Activated CD8-positive, alpha-beta memory T cell treated with anti-CD3 and anti-CD28 coated beads for 24 hours (primary cell): ENCODE measurements around the gene ZNF619.
"Not testable (repeated sequence)": the region's sequence is repeated elsewhere in the genome, so short reads cannot be mapped to it uniquely, and the experiment has no call there.

ENCODE experiments used
- DNase-seq: peaks from one replicate; pipeline ENCODE4 v3.0.0-alpha.2; 2020

ZNF619 gene

GRCh38 chr3:40476478-40477470 lies at the start of gene ZNF619:
Gene ZNF619 (plus strand): TSS chr3:40477122. CDS start chr3:40477980, 858 bp downstream.
- peak; percentile 84 for DNase-seq

GRCh38 chr3:40432793-40433192 lies 44.1 kb upstream of the ZNF619 start:
- no peak for DNase-seq

- DNase-seq: no peak
These were observed 39.0 kb upstream of the ZNF619 start for GRCh38 chr3:40437889-40438288.

- no peak for DNase-seq
These were observed 31.9 kb upstream of the ZNF619 start for GRCh38 chr3:40445062-40445461.

DNA sequence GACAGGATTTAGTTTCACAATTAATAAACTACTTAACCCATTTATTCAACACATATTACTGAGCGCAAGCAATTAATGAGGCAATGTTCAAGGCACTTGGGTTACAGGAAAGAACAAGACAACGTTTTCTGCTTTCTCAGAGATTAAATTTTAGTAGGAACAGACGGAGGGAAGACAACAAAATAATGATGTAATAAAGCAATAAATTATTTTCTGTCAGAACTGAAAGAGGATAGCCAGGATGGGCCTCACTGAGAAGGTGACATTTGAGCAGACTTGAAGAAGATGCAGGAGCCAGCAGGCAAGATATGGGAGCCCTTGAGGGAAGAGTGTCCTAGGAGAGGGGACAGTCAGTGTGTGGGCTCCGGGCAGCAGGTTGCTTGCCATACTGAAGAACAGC lies 31.0 kb upstream of the ZNF619 start:
- DNase-seq: no peak

DNA sequence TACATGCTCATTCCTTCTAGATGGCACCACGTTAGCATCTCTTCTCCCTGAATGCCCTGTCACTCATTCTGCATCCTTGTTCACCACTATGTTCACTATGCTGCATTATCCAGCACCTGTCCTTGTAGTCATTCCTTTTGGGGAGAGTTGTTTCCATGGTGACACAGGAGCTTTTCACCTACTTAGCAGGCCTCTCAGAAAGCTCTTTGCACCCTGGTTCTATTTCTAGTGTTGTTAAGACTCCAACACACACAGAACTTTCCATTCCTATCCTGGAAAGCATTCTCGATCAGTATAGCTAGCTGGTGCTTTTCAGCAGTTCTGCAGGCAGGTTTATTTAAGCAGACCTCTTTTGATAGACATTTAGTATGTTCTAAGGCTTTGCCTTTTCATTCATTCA lies 26.5 kb upstream of the ZNF619 start:
- DNase-seq: no peak

DNA sequence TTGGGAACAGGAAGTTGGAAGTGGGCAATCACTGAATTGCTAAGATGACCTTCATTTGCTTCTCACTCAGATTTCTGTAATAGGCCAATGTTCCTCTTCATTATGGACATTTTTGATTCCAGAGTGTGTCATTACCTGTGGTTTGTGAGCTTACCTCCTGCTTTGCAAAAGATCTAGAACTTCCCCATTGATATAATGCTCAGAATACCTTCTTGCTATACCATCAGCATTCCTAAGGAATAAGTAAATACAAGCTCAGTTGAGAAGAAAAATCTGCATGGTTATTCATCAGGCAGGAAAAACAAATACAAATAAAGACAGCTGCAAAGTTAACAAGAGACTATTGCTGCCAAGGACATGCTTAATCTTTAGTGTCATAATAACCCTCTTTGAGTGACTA lies 25.4 kb upstream of the ZNF619 start:
- no peak for DNase-seq

DNA sequence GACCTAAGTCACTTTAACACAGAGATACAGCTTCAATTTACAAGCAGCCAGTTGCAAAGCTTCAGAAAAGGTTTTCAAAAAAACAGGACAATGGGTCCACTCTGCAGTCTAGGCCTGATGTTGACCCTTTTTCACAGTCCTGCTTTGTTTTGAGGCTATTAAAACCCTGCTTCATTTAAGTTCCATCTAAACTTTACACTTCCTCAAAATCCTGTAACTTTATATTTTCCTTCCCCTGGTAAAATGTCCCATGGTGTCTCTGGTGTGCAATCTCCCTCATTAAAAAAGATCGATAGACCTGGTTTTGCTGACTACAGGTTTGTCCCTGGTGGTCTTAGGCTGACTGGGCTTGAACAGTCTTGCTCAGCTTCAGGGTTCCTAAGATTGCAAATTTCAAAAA lies 24.9 kb upstream of the ZNF619 start:
- DNase-seq: no peak

DNA sequence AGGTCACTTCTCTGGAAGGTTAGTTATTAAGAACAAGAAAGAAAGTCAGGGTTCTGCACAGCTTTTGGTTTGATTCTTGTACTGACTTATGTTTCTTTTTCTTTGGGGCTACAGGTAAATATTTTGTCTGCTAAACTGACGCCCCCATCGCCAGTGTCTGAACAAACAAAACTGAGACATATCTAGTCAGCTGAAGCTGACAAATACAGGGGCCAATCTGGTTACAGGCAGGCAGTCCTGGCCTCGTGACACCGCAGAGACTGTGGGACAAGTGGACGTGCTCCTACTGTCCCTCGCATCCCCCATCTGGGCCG lies 24.4 kb upstream of the ZNF619 start:
- DNase-seq: no peak

DNA sequence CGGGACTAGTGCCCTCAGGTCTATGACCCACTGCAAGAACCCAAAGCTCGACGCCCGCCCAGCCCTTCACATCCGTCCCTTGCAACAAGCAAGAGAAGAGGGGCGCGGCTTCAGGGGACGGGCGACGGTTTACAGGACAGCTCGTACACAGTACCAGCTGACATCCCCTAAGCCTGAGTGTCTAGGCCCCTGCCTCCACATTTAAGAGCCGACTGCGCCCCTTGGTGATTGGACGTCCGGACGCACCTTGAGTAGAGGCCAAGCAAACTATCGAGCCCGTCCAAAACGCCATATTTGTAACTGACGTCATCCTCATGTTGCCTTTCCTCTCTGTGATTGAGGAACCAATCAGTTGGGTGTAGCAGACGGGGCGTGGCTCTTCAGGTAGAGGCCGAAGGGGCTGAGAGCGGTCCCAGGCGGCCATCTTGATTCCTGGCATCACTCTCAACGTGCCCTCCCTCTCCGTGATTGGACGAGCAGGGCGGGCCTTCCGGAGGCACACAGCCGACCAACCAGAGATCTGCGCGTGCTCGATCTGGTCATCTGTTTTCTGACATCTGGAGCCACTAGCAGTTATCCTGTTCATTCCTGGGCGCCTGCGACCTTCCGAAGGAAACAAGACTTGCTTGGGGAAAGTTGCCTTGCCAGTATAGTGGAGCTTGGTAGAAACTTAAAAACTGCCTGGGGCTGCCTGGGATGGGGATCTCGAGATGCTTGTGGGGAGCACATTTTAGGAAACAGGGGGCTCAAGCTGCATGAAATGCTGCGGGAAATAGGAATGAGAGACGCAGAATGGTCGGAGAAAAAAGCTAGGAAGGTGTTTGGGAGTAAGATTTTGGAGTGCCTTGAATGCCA lies 23.8 kb upstream of the ZNF619 start:
- peak; percentile 93 for DNase-seq

- DNase-seq: no peak
These were observed 23.0 kb upstream of the ZNF619 start for GRCh38 chr3:40453933-40454332.

DNA sequence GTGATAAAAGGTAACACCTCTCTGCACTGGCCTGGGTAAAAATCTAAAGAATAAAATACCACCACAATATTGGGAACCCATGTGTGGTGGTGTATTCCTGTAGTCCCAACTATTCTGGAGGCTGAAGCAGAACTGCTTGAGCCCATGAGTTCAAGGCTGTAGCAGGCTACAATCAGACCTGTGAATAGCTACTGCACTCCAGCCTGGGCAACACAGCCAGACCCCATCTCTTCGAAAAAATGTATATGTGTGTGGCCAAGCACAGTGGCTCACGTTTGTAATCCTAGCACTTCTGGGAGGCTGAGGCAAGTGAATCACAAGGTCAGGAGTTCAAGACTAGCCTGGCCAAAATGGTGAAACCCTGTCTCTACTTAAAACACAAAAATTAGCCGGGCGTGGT lies 21.6 kb upstream of the ZNF619 start:
- no peak for DNase-seq

- no peak for DNase-seq
These were observed 20.5 kb upstream of the ZNF619 start for GRCh38 chr3:40456279-40456939.

GRCh38 chr3:40456940-40457823 lies 19.7 kb upstream of the ZNF619 start, which contains the start of gene RPL14:
Gene RPL14 (plus strand): TSS chr3:40457339. CDS start chr3:40457472, 133 bp downstream.
- peak; percentile 95 for DNase-seq

DNA sequence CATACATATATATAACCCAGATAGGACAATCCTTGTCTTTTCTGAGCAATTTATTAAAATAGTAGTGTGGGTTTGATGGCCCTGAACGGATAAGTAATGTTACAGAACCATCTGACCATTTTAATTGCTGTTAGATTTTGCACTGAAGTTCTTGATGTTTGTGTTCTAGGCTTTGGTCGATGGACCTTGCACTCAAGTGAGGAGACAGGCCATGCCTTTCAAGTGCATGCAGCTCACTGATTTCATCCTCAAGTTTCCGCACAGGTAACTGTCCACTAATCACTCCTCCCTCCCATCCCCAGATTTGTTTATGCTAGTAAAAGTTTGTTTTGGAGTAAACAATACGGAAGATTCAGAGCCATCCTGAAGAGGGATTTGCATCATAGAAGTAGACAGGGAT lies 18.4 kb upstream of the ZNF619 start:
- DNase-seq: no peak

DNA sequence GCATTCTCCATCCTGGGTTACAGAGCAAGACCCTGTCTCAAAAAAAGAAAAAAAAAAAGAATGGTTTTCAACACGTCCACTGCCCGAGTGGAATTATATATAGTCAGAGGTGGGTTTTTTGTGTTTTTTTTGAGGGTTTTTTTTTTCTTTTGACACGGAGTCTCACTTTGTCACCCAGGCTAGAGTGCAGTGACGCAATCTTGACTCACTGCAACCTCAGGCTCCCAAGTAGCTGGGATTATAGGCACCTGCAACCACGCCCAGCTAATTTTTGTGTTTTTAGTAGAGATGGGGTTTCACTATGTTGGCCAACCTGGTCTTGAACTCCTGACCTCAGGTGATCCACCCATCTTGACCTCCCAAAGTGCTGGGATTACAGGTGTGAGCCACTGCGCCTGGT lies 16.4 kb upstream of the ZNF619 start:
- not testable (repeated sequence) for DNase-seq

DNA sequence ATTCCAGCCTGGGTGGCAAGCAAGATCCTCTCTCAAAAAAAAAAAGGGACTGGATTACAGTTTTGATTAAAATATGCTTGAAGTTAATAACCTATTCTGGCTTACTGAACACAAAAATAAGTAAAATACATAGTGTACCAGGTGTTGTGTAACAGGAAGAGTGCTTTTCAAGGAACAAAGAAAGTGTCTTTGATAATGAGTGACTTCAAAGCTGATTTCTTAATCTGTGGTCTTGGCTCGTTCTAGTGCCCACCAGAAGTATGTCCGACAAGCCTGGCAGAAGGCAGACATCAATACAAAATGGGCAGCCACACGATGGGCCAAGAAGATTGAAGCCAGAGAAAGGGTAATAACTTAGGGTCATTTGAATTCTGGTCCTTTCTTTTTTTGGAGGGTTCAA lies 15.8 kb upstream of the ZNF619 start:
- no peak for DNase-seq

DNA sequence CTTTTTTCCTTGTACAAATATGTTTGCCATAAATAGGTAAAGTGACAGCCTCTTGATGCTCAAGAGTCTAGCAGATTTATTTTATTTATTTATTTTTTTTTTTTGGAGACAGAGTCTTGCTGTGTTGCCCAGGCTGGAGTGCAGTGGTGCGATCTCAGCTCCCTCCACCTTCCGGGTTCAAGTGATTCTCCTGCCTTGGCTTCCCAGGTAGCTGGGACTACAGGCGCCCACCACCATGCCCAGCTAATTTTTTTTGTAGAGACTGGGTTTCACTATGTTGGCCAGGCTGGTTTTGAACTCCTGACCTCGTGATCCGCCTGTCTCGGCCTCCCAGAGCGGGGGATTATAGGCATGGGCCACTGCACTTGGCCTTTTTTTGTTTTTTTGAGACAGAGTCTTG lies 14.1 kb upstream of the ZNF619 start:
- not testable (repeated sequence) for DNase-seq

DNA sequence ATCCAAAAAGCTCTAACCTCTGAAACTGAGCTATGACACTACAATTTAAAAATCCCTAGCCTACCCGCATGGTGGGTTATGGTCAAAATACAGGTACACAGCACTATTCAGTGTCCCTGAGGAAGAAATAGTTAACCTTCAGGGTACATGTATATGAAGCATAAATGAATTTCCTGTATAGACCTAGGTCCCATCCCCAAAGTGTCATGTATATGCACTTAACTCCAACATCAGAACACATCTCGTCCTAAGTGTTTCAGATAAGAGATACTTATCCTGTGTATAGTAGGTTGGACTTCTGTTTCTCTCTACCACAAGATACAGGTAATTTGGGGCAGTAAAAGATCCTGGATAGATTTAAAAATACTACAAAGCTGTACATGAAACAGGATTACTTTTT lies 13.3 kb upstream of the ZNF619 start:
- DNase-seq: no peak

- no peak for DNase-seq
These were observed 12.4 kb upstream of the ZNF619 start for GRCh38 chr3:40464339-40465110.

- DNase-seq: no peak
These were observed 11.9 kb upstream of the ZNF619 start for GRCh38 chr3:40465111-40465407.

- DNase-seq: no peak
These were observed 11.5 kb upstream of the ZNF619 start for GRCh38 chr3:40465456-40465855.
